GM18909 (cell line): ENCODE data around the gene PRKCE.
"Not testable (repeated sequence)": the region's sequence is repeated elsewhere in the genome, so short reads cannot be mapped to it uniquely, and the experiment has no call there.

Experiments used
- ATAC-seq: cut with Tn5 transposase; IDR thresholded peaks from one replicate; pipeline ENCODE4 v1.9.1; 2021; ENCODE audit warnings: mild to moderate bottlenecking; ENCODE audit not compliant: unreplicated experiment, poor library complexity

PRKCE gene

DNA sequence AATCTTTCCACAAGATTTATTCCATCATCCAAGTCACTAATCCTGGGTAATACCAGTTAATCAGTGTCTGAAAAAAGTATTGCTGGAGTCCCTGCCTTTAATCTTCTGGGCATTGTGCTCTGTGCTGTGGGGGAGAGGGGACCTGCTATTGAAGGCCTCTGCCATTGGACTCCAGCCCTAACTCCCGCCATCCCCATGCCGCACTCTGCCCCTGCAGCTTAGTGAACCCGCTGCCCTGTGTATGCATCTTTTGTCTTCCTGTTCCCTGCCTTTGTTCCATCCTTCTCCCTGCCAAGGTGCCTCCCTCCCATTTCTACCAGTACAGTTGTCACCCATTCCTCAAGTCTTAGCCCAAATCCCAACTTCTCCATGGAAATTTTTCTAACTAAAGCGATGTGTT lies 532.0 kb downstream of the PRKCE start:
- ATAC-seq = no peak

DNA sequence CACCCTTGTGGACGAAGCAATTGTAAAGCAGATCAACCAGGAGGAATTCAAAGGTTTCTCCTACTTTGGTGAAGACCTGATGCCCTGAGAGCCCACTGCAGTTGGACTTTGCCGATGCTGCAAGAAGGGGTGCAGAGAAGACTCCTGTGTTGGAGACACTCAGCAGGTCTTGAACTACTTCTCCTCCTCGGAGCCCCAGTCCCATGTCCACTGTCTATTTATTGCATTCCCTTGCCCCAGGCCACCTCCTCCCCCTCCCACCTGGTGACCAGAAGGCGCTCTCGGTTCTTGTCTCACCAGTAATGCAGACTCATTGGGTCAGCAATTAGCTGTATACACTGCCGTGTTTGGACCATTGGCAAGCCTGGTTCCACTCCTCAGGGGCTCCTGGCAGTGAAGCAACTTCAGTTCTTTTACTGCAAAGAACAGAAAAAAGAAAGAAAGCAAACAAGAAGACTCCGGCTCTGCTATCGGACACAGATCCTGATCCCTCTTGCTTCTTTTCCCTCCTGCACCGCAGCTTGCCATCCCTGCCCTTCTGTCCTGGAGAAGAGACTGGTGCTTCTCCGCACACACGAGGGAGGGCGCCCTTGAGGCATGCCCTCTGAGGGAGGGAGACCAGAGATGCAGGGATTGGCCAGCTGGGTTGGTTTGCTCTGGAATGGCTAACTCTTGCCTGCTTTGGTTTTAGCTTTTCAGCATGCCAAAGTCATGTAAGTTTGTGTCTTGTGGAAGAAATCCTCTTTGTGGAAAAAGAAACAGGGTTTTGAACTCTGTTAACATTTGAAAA lies 533.5 kb downstream of the PRKCE start:
- no peak for ATAC-seq

DNA sequence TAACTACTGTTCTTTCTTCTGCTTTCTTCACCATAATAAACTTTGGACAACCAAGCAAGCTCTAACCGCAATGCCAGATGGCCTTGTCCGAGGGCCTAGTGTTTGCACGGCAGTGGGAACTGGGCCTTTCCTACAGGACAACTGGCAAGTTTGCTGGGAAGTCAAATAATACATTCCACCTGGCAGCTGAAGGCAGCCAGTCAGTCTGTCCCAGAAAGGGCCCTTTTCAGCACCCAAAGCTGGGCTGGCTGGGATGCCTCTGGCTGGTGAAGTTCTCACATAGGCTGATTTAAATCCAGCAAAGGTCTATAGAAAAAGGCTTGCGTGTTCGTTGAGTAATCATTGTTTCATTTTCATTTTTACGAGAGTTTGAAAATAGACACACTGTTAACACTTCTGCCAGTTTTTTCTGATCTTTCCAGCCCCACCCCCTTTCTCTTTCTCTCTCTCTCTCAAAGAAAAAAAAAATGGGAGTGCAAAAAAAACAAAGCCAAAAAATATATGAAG lies 535.7 kb downstream of the PRKCE start:
- peak; percentile 81 for ATAC-seq

DNA sequence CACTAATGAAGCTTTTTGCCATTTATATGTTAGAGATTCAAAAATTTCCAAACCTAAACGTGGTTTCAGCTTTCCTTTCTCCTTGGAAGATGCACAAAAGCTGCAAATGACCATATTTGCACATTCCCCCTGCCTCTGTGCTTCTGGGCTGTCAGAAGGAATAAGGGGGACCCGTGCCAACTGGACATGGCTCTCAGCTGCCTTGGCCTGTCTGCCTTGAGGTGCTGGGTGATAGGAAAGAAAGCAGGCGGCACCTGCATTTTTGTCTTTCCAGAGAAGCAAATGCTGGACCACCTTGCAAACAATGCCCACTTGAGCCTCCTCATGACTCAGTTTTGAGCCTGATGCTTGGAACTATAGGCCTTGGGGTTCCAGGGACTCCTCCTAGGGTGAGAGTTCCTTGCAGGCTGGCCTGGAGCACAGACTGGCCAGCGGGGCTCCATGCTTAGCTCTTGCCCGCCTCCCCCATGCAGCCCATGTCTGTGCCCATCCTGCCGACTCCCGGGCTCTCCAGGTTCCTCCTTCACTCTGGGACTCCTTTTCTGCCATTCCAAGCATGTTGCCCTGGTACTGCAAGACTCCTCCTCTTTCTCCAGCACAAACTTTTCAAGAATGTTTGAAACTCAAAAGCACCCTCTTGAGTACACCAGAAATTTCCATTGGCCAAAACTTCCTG lies 536.7 kb downstream of the PRKCE start:
- no peak for ATAC-seq

DNA sequence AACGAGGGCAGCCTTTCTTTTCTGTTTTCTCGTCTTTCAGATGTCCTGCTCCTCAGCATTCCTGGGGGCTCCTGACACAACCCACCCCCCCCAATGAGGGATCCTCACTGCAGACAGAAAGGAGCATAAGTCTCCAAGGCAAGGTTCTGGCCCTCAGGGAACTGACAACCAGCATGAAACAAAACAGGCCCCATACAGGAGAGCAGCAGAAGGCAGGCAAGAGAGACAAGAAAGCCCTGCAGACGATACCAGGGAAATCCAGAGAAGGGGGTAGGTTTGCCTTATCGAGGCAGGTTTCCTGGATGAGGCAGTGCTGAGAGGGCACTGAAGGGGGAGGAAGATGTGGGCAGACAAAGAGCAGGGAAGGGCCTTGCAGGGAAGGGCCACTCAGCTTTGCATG lies 541.9 kb downstream of the PRKCE start:
- ATAC-seq = no peak

DNA sequence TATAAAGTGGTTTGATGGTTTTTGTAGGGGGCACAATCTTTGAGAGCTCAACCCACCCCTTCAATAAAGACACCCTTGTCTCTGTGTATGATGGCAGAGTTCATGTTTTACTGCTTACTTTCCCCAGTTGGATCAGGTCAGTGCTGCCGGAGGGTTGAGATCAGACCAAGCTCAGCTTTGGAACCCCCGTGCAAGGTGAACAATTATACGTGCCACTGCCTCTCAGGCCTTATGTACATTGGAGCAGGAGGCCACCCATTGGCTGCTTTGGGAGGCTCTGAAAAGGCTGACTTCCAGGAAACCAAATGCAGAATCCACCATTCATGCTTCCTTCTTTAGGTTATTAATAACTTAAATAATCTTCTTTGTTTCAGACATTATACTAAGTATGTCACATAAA lies 542.4 kb downstream of the PRKCE start:
- ATAC-seq = no peak

DNA sequence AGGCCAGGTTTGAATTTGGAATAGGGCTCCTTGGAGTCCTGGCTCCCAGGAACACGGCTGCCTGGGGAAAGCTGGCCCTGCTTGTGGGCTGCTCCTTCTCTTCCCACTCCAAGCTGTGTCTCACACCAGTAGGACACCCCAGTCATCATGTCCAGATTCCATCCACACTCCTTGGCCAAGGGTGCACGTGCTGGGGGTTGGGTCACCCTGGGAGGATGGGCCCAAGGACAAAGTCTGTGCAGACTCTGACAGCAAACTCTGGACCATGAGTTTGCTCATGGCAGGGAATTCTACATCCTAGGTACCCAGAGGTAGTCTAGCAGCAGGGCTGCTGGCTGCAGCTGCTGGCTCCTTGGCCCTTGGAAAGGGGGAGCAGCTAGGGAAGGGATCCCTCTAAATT lies 543.4 kb downstream of the PRKCE start:
- ATAC-seq = no peak

DNA sequence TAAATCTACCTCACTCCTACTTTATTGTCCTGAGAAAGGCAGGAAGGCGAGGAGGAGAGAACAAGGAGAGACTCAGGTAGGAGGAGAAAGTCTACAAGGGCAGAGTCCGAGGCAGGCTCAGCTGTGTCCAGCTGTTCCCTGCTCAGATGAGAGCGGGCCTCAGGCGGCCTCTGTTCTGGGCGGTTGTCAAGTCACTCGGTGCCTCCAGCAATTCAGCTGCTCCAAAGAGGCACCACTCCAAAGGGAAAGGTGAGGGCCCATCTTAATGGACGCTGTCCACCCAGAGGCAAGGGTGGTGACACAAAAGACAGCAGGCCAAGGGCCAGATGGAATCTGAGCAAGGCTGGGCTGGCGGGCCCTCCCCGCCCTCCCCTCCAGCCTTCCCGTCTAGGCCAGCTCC lies 544.3 kb downstream of the PRKCE start:
- no peak for ATAC-seq

DNA sequence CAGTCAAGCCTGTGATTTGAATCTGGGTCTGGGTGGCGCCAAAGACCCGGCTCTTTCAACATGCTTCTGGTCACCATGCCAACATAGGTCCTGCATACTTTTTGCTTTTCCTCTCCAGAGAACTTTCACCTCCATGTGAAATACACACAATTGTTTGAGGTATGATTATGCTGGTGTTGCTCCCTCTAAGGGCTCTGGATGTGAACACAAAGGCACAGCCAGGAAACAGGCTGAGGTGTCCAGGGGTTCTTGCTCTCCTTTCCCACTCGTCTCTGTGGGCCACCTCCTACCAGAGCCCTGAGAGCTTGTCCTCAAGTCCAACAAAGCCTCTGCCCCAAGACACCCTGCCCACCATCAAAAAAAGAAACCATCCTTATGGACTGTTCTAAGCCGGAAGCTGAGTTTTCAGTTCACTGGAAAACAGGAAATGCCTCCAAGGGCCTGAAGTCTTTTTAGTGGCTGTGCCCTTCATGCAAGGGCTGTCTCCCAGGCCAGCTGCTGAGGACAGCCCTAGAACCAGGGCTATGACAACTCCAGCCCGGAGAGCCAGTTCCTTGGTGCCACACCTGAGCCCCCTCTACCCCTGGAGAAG lies 545.5 kb downstream of the PRKCE start:
- no peak for ATAC-seq

DNA sequence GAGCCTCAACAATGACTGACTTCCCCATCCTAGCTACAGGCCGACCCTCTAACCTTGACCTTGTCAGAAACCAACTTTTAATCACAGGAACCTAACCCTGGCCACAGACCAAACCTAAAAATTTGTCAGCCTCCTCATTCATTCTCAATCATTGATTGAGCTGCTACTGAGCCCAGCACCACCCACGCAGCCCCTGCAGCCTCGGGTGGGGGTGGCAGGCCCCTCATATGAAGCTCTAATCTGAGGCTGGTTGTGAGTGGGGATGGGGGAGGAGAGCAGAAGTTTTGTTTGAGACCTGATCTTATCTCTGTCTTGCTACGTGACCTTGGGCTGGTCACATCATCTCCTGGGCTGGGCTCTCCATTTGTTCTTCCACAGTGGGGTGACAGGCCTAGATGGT lies 546.2 kb downstream of the PRKCE start:
- no peak for ATAC-seq

DNA sequence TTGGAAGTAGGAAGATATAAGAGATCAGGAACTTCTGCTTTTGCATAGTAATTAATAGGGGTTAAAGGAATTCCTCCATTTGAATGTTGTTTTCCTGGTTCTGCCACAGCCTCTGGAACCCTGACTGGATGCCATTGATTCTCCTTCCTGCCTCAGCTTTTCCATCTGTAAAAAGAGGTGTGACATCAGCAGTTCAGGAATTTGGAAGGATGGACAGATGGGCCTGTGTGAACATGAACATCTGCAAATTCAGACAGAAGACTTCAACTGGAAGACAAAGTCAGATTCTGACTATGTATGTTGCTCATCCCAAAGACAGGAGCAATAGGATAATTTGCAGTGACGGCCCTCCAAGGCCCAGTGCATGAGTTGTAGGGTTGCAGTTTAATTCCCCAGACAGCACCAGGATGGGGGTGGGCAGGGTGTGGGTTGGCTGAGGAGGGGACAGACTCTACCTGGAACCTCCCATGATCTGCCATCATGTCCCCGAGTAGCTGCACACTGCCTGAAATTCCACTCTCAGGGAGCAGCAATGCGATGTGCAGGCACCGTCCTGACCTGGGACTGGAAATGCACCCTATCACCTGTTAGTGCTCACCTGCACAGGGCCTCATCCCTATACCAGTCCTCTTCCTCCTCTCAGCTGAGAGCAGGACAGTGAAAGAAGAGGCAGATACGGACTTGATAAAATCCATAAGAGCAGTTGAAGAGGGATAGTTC lies 546.8 kb downstream of the PRKCE start:
- no peak for ATAC-seq

DNA sequence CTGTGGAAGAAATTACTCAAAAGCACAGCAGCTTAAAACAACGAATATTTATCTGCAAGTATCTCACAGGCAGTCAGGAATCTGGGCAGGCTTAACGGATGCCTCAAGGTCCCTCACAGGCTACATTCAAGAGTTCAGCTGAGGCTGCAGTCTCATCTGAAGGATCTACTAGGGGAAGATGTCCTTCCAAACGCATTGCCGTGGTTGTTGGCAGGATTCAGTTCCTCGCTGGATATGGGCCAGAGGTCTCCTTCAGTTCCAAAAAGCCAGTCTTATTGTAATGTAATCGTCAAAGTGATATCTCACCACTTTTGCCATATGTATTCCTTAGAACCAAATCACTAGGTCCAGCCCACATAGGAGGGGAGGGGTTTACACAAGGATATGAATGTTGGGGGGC lies 547.5 kb downstream of the PRKCE start:
- ATAC-seq = no peak

DNA sequence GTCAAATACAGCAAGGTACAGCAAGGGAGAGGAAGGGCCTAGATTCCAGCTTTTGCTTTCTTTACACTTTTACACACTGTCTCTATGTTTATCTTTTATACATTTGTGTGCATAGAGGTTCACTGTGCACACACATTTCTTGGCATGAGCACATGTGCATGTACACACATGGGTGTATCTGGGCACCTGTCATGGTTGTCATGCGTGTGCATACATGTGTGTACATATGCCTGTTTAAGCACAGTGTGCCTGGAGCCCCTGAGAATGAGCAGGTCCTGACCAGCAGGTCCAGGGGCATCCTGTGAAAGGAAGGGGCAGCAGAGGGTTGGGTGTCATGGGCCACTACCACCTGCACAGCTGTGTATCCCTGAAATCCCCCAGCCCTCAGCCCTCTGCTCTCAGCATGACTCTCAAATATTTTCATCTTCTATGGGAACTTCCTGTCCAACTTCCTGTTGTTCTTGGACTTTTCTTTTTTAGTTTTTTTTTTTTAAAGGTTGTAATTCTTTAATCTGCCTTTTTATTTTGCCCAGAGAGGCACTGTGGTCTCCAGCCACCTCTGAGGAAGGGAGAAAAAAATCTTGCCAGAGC lies 548.7 kb downstream of the PRKCE start:
- no peak for ATAC-seq

DNA sequence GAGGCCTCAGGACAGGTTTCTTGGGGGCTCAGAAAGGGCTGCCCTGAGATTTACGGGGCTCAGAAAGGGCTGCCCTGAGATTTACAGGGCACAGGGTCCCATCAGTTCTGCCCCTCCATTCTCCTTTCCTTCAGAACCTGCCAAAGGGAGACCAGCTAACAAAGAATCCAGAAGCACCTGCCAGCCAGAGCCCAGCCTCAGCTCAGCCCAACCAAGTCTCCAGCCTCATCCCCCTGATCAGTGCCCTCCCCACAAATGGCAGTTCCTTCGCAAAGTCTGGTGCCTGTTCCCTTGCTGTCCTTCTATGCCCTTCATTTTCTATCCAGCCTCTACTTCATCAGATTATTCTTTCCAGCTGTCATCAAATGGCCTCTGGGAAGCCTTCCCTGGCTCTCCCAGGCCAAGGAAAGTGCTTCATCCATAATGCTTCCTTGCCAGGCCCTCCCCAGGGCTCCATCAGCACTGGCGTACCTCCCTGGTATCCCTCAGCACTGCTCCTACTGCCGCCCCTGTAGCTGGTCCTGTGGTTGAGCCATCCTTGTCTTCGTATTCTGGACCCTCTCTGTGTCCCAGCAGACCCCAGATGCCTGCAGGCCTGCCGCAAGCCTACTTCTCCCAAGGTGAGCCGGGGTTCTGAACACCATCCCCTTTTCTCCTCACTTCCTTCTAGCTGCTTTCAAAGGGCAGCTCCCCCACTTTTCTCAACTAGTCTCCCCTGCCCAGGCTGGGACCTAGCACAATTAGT lies 549.6 kb downstream of the PRKCE start:
- no peak for ATAC-seq

DNA sequence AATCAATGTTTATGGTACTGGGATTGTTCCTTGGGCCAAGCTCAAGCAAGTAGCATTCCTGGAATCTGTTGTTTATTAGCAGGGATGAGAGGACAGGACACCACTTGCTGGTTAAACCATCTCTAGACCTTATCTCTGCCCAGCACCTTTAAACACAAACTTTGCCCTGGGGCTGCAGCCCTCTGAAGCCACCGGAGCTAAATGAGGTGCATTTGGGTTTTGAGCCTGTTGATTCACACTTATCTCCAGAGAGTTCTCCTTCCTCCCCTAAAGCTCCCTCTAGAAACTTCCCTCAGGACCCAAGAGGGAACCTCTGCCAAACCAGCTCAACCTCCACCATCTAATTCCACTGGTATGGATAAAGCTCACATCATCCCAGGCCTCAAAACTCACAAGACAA lies 551.0 kb downstream of the PRKCE start:
- ATAC-seq = no peak

DNA sequence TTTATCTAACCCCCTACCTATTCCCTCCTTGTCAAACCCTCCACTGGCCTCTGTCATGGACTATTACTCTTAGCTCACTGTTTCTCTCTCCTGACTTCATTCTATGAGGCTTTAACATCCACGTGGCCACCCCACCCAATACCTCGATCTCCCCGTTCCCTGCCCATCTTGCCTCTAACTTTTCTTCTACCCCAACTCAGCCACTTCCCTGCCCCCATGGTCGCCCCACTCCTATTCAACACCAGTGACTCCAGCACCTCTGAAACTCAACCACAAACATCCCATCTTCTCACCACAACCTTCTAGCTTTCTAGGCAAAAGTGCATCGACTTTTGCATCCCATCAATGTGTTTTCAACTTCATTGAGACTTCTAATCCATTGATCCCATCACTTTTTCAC lies 551.5 kb downstream of the PRKCE start:
- ATAC-seq = no peak

DNA sequence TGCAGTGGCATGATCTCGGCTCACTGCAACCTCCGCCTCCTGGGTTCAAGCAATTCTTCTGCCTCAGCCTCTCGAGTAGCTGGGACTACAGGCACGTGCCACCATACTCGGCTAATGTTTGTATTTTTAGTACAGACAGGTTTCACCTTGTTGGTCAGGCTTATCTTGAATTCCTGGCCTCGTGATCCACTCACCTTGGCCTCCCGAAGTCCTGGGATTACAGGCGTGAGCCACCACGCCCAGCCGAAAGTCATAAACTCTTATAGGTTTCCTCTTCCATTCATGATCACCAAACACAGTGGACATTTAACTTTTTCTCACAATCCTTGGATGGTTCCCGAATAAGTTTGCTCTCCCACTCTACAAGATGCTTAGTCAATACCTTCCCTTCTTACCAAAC lies 552.2 kb downstream of the PRKCE start:
- ATAC-seq = not testable (repeated sequence)

DNA sequence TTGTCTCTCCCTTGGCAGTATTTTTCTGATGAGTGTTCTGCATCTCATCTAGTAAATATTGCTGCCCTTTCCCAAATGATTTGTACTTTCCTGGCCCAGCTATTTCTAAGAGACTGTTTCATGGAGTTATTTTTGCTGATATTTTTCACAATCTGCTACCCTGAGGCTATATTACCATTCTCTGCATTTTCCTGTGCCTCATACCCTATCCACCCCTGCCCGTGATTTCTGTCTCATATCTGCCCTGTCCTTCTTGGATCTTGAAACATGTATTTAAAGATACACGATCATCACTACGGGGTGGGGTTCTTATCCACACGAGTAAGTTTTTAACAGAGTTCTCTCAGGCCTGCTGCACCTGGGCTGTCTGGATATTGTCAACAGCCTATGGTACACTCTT lies 556.1 kb downstream of the PRKCE start:
- no peak for ATAC-seq

DNA sequence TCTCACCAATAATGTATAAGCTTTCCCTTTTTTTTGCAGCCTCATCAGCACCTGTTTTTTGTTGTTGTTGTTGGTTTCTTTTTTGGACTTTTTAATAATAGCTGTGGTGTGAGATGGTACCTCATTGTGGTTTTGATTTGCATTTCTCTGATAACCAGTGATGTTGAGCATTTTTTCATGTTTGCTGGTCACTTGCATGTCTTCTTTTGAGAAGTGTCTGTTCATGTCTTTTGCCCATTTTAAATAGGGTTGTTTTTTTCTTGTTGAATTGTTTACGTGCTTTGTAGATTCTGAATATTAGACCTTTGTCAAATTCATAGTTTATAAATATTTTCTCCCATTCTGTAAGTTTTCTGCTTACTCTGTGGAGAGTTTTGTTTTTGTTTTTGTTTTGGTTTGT lies 557.3 kb downstream of the PRKCE start:
- no peak for ATAC-seq

DNA sequence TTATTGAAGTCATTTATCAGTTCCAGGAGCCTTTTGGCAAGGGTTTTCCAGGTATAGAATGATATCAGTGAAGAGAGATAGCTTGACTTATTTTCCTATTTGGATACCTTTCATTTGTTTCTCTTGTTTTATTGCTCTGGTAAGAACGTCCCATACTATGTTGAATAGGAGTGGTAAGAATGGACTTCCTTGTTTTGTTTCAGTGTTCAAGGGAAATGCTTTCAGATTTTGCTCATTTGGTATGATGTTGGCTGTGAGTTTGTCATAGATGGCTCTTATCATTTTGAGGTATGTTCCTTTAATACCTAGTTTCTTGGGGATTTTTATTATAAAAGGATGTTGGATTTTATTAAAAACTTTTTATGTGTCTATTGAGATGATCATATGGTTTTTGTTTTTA lies 558.6 kb downstream of the PRKCE start:
- ATAC-seq = no peak
